ENCODE results near the gene MTFMT.

MTFMT gene

GRCh38 chr15:64975390-64975789 lies 54.0 kb downstream of the MTFMT start:
- H3K4me1 ChIP-seq, result peaks cover 13% of the 10 kb centered on the region
- no peaks in the 10 kb centered on the region for H3K27me3 ChIP-seq (ENCODE audit: low read depth)
- H3K36me3 ChIP-seq (replicated peaks), result peaks cover 69% of the 10 kb centered on the region
- in situ Hi-C loops (cut with MboI; ENCODE audit: low sequenced_read_pairs), result no loop called here
- no peak for DNase-seq (ENCODE audit: low spot score in 2 of 2)
- no peak overlapping the region for H3K4me3 ChIP-seq
- no peaks in the 10 kb centered on the region for H3K9me3 ChIP-seq

GRCh38 chr15:64970698-64971097 lies 58.7 kb downstream of the MTFMT start:
- H3K36me3 ChIP-seq (replicated peaks), result peaks cover 68% of the 10 kb centered on the region
- no peaks in the 10 kb centered on the region for H3K27me3 ChIP-seq (ENCODE audit: low read depth)
- in situ Hi-C loops (cut with MboI; ENCODE audit: low sequenced_read_pairs), result no loop called here
- H3K4me1 ChIP-seq, result no peaks in the 10 kb centered on the region
- DNase-seq (ENCODE audit: low spot score in 2 of 2), result no peak
- no peak overlapping the region for H3K4me3 ChIP-seq
- H3K9me3 ChIP-seq, result no peaks in the 10 kb centered on the region

- H3K4me3 ChIP-seq, result no peak overlapping the region
- H3K36me3 ChIP-seq (replicated peaks), result peaks cover 73% of the 10 kb centered on the region
- no peak for DNase-seq (ENCODE audit: low spot score in 2 of 2)
- H3K27me3 ChIP-seq (ENCODE audit: low read depth), result no peaks in the 10 kb centered on the region
- no peaks in the 10 kb centered on the region for H3K9me3 ChIP-seq
- H3K4me1 ChIP-seq, result no peaks in the 10 kb centered on the region
- in situ Hi-C loops (cut with MboI; ENCODE audit: low sequenced_read_pairs), result no loop called here
These were observed 60.0 kb downstream of the MTFMT start for GRCh38 chr15:64969401-64969800.

- Histone ChIP-seq H3K9me3 (no peaks in the 10 kb centered on the region), H3K27me3 (ENCODE audit: low read depth) (no peaks in the 10 kb centered on the region), H3K36me3 (replicated peaks) (peaks cover 83% of the 10 kb centered on the region), H3K4me3 (no peak overlapping the region), H3K4me1 (no peaks in the 10 kb centered on the region)
- DNase-seq (ENCODE audit: low spot score in 2 of 2), result no peak
- in situ Hi-C loops (cut with MboI; ENCODE audit: low sequenced_read_pairs), result no loop called here
These were observed 68.4 kb downstream of the MTFMT start for GRCh38 chr15:64961013-64961412.

GRCh38 chr15:64960153-64960552 lies 69.3 kb downstream of the MTFMT start:
- DNase-seq (ENCODE audit: low spot score in 2 of 2), result no peak
- Histone ChIP-seq H3K27me3 (ENCODE audit: low read depth) (no peaks in the 10 kb centered on the region), H3K4me1 (no peaks in the 10 kb centered on the region), H3K36me3 (replicated peaks) (peaks cover 84% of the 10 kb centered on the region), H3K4me3 (no peak overlapping the region), H3K9me3 (no peaks in the 10 kb centered on the region)
- in situ Hi-C loops (cut with MboI; ENCODE audit: low sequenced_read_pairs), result no loop called here

- in situ Hi-C loops (cut with MboI; ENCODE audit: low sequenced_read_pairs), result no loop called here
These were observed 70.3 kb downstream of the MTFMT start for GRCh38 chr15:64959128-64959527.

GRCh38 chr15:64954395-64954794 lies 75.0 kb downstream of the MTFMT start:
- Histone ChIP-seq H3K36me3 (replicated peaks) (peaks cover 28% of the 10 kb centered on the region), H3K4me1 (no peaks in the 10 kb centered on the region), H3K4me3 (no peak overlapping the region), H3K27me3 (ENCODE audit: low read depth) (no peaks in the 10 kb centered on the region), H3K9me3 (no peaks in the 10 kb centered on the region)
- in situ Hi-C loops (cut with MboI; ENCODE audit: low sequenced_read_pairs), result no loop called here
- no peak for DNase-seq (ENCODE audit: low spot score in 2 of 2)

More at GRCh38 chr15:64959128-64959527, 70.3 kb downstream of the MTFMT start:
- no peaks in the 10 kb centered on the region for H3K4me1 ChIP-seq
- no peak for DNase-seq (ENCODE audit: low spot score in 2 of 2)
- H3K27me3 ChIP-seq (ENCODE audit: low read depth), result no peaks in the 10 kb centered on the region
- H3K4me3 ChIP-seq, result no peak overlapping the region
- peaks cover 73% of the 10 kb centered on the region for H3K36me3 ChIP-seq (replicated peaks)
- no peaks in the 10 kb centered on the region for H3K9me3 ChIP-seq

- Histone ChIP-seq H3K9me3 (no peaks in the 10 kb centered on the region), H3K4me3 (no peak overlapping the region), H3K4me1 (no peaks in the 10 kb centered on the region; the same call in 1 of the 2 replicates), H3K36me3 (replicated peaks) (peaks cover 16% of the 10 kb centered on the region), H3K27me3 (ENCODE audit: low read depth) (no peaks in the 10 kb centered on the region)
- no peak for DNase-seq (ENCODE audit: low spot score in 2 of 2)
- in situ Hi-C loops (cut with MboI; ENCODE audit: low sequenced_read_pairs), result no loop called here
These were observed 77.5 kb downstream of the MTFMT start for GRCh38 chr15:64951777-64952418.

All from HAP-1 (cell line).